ENCODE data around the gene ST7. TPM values are rescaled to one million over a fixed set of nuclear protein-coding genes. Genes with fewer than 3 reads are reported as not detected.
A peak's percentile ranks its signal among the peaks of the same experiment; 100 is the strongest.

The ST7 gene
- total RNA-seq, 1 donor: 31.5 TPM

DNA sequence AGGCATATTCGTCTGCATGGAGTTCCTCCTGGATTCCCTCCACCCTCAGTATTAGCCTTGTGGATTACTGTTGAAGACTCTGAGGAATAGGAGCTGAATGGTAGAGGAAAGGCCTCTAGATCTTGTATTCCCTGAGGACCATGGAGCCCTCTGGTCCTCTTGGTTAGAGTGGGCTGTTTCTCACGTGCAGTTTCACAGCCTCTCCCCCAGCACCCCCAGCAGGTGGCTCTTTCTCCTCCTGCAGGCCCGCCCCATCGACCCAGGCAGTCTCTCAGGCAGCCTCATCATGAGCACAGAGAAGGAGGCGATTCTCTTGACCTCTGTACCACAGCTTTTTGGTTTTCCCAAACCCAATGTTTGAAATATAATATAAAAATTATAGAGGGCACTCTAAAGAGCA lies 267.5 kb downstream of the ST7 start:
- TF ChIP-seq, protein P1, sequence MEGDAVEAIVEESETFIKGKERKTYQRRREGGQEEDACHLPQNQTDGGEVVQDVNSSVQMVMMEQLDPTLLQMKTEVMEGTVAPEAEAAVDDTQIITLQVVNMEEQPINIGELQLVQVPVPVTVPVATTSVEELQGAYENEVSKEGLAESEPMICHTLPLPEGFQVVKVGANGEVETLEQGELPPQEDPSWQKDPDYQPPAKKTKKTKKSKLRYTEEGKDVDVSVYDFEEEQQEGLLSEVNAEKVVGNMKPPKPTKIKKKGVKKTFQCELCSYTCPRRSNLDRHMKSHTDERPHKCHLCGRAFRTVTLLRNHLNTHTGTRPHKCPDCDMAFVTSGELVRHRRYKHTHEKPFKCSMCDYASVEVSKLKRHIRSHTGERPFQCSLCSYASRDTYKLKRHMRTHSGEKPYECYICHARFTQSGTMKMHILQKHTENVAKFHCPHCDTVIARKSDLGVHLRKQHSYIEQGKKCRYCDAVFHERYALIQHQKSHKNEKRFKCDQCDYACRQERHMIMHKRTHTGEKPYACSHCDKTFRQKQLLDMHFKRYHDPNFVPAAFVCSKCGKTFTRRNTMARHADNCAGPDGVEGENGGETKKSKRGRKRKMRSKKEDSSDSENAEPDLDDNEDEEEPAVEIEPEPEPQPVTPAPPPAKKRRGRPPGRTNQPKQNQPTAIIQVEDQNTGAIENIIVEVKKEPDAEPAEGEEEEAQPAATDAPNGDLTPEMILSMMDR (IDR thresholded peaks at IDR 0.05; ENCODE audit: insufficient read depth, low read depth, low read length): no peak
- H3K4me3 ChIP-seq (ENCODE audit: low read depth, low read length): no peak overlapping the region
- no peak for DNase-seq (ENCODE audit: low read depth)

DNA sequence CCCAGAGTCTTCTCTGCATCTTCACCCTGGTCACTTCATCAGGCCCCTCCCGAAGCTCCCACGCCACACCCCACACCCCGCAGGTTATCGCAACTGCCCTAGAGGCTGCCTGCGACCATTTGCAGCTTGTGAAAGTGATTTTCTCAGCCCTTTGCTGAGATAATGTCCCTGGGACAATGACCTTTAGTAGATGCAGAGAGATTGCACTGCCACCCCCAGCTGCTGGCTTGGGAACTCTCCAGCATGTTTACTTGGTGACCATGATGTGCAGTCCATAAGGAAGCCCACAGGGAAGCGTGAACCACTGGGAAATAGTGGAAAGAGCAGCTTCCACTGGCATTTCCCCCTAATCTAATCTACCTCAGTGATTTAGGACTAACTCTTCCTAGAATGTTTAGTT lies 272.2 kb downstream of the ST7 start:
- DNase-seq (ENCODE audit: low read depth): peak; percentile 94
- TF ChIP-seq, protein P1 (IDR thresholded peaks at IDR 0.05; ENCODE audit: insufficient read depth, low read depth, low read length): no peak
- no peak overlapping the region for H3K4me3 ChIP-seq (ENCODE audit: low read depth, low read length)

DNA sequence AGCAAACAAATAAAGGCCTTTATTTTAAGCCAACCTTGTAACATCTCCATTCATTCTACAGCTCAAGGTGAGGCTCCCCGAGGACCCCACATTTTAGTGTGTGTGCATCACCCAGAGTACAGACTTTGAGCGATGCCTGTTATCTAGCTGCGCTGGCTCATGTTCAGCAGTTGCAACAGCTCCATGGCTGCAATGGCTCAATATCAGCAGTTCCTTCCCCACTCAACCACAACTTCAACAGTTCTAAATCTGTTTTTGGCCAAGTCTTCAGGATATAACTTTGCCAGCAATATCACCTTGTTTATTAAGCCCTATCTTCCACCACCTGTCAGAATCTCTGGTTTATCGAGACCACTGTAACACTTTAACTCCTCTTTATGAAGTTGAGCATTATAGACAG lies 273.8 kb downstream of the ST7 start:
- TF ChIP-seq, protein P1 (IDR thresholded peaks at IDR 0.05; ENCODE audit: insufficient read depth, low read depth, low read length): no peak
- H3K4me3 ChIP-seq (ENCODE audit: low read depth, low read length): no peak overlapping the region
- DNase-seq (ENCODE audit: low read depth): peak; percentile 84

DNA sequence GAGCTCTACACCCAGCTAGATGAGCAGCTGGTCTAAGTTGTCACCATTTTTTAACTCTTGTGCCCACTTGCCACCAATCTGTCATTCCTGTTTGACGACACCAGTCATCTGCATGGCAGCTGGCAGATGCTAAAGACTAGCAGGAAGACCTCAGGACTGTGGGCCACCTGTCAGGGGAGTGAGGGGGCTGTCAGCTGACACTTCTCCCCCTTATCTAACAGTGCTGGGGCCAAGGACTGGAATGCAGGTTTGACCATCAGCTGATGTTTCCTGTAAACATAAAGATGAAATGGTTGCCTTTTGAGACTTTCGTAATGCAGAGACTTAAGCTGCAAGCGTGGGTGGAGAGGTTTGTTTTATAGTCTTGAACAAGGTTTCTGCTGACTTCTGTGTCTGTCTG lies 276.0 kb downstream of the ST7 start:
- no peak overlapping the region for H3K4me3 ChIP-seq (ENCODE audit: low read depth, low read length)
- peak; percentile 98 for DNase-seq (ENCODE audit: low read depth)
- TF ChIP-seq, protein P1 (IDR thresholded peaks at IDR 0.05; ENCODE audit: insufficient read depth, low read depth, low read length): no peak

DNA sequence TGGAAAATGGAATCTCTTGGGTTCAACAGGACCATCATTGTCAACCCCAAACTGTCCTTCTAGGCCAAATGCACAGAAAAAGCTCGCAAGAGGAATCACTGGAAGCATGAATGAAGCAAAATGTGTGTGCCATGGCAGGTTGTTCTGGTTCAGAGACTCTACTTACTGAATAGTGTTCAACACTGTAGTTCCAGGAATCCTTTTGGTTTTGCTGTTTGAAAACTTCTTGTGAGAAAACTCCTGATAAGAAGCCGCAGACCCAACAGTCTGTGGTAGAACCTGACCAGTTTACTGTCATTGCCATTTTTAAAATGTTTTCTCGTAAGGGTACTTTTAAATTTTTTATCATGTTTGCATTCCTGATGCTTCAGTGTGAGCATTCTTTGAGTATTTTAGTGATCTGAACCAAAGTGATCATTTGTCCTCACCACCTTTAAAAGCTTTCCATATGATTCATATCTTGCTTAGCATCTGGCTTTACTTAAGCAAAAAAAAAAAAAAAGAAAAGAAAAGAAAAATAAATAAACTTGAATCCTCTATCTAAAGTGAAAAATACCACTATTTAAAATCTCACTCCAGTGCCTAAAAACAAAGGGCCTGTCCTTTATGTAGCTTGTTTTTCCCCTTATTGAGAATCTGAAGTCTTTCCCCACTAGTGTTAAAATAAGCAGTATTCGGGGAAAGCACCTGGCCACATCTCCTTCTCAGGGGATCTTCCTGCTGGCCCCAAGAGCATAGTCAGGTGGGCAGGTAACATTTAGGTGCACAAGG lies 277.2 kb downstream of the ST7 start:
- peak; percentile 99 for DNase-seq (ENCODE audit: low read depth)
- H3K4me3 ChIP-seq (ENCODE audit: low read depth, low read length): no peak overlapping the region
- TF ChIP-seq, protein P1 (IDR thresholded peaks at IDR 0.05; ENCODE audit: insufficient read depth, low read depth, low read length): no peak

DNA sequence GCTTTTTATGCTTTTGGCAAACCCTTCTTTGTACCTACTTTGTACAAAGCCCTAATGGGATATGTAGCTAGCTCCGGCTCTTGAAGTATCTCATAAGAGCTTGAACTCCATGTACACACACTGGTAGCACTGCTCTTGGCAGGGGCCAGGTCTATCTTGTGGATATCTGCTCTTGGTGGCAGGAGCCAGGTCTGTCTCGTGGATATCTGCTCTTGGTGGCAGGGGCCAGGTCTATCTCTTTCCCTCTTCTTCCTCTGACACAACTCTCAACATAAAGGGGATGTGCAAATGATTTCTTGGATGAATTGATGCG lies 277.7 kb downstream of the ST7 start:
- TF ChIP-seq, protein P1 (IDR thresholded peaks at IDR 0.05; ENCODE audit: insufficient read depth, low read depth, low read length): no peak
- H3K4me3 ChIP-seq (ENCODE audit: low read depth, low read length): no peak overlapping the region
- DNase-seq (ENCODE audit: low read depth): no peak

DNA sequence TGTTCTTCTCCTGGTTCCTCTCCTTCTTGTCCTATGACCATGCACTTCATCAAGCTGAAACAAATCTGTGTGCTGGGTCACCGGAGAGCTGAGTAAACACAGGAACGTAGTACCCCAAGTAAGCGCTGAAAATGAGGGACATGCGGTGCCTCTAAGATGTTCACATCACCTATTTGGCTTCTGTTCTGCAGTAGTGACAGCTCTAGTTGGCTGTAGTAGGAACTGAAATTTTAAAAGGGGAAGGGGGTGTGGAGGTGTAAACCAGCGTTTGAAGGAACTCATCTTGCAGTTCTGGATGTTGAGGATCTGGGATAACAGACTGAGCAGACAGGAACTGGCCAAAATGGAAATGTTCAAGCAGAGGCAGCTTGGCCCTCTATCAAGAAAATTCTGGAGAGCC lies 284.3 kb downstream of the ST7 start:
- no peak for DNase-seq (ENCODE audit: low read depth)
- H3K4me3 ChIP-seq (ENCODE audit: low read depth, low read length): no peak overlapping the region
- TF ChIP-seq, protein P1 (IDR thresholded peaks at IDR 0.05; ENCODE audit: insufficient read depth, low read depth, low read length): no peak
